GM12878 (cell line): ENCODE measurements around the gene GUCY1B1. TPM values are rescaled to one million over a fixed set of nuclear protein-coding genes. Genes with fewer than 3 reads are reported as not detected.

ENCODE experiments used
- ATAC-seq: fragments of 200-7000 bp; cut with Tn5 transposase; 3 replicates; pipeline ENCODE4 v1.9.1; 2020; ENCODE audit warnings: mild to moderate bottlenecking, moderate library complexity
- BruUV-seq: library from RNA; stranded (reverse); fragments of 400-500 nt; replicated peaks from 2 replicates; lab custom pipeline; 2021; lab: Mats Ljungman, UMichigan
- CTCF ChIA-PET: fragments of 300-600 bp; sonication (Branson Sonifier 250); formaldehyde crosslinking; extraction: SDS; loops from one replicate; lab custom pipeline; 2021; ENCODE audit warnings: inconsistent platforms; lab: Yijun Ruan, JAX
- POLR2A ChIA-PET: fragments of 350-600 bp; formaldehyde crosslinking; extraction: SDS; loops from one replicate; lab custom pipeline; 2021; ENCODE audit warnings: inconsistent platforms; lab: Charles Lee
- RAD21 ChIA-PET: fragments of 300-600 bp; sonication (Branson Sonifier 250); formaldehyde crosslinking; loops from one replicate; lab custom pipeline; 2023; ENCODE audit warnings: antibody characterized with exemption; ENCODE audit not compliant: unreplicated experiment; lab: Charles Lee
- SMC1A ChIA-PET: fragments of 300-600 bp; sonication (Branson Sonifier 250); formaldehyde crosslinking; loops from one replicate; lab custom pipeline; 2023; ENCODE audit not compliant: unreplicated experiment, uncharacterized antibody; lab: Charles Lee
- DNase-seq: peaks from one replicate; pipeline ENCODE4 v3.0.0-alpha.2; 2011; ENCODE audit warnings: low read depth, low spot score
- FAIRE-seq: peaks from 3 replicates; lab custom pipeline; 2011; peaks lifted over from hg19 to GRCh38; lab: Jason Lieb, UNC
- H2AFZ ChIP-seq: 2 replicates; pipeline ENCODE4 v1.6.0; 2011; ENCODE audit warnings: low read depth, low read length, control low read depth; ENCODE audit not compliant: control insufficient read depth
- H3K27ac ChIP-seq: 2 replicates; pipeline ENCODE4 v1.5.1; 2011; ENCODE audit warnings: control low read depth; ENCODE audit not compliant: control insufficient read depth, insufficient read depth
- H3K27me3 ChIP-seq, 2 experiments: replicated peaks in 1 of 2; 2 replicates each; pipeline versions ENCODE4 v1.6.0 to v1.6.1; 2011; ENCODE audit warnings: low read length in 1 of 2; ENCODE audit not compliant: control insufficient read depth in 2 of 2, insufficient read depth in 2 of 2
- H3K36me3 ChIP-seq, 2 experiments: 2 replicates each; pipeline ENCODE4 v1.5.1; 2011; ENCODE audit warnings: low read length in 1 of 2; ENCODE audit not compliant: control insufficient read depth in 2 of 2, insufficient read depth in 2 of 2
- H3K4me1 ChIP-seq: 2 replicates; pipeline ENCODE4 v1.6.1; 2011; ENCODE audit warnings: mild to moderate bottlenecking, low read length, moderate library complexity, mixed read lengths; ENCODE audit not compliant: control insufficient read depth, insufficient read depth
- H3K4me2 ChIP-seq: 2 replicates; pipeline ENCODE4 v1.6.0; 2011; ENCODE audit warnings: control low read depth; ENCODE audit not compliant: control insufficient read depth, insufficient read depth
- H3K4me3 ChIP-seq: fragments of 200-600 bp; sonication (generic); 2 replicates; pipeline ENCODE4 v1.5.1; 2016
- H3K79me2 ChIP-seq: 2 replicates; pipeline ENCODE4 v1.6.0; 2011; ENCODE audit warnings: low read length; ENCODE audit not compliant: control insufficient read depth, insufficient read depth
- H3K9ac ChIP-seq: 2 replicates; pipeline ENCODE4 v1.8.0; 2011; ENCODE audit warnings: low read length, control low read depth, mixed read lengths; ENCODE audit not compliant: control insufficient read depth, insufficient read depth
- H3K9me3 ChIP-seq: replicated peaks from 3 replicates; pipeline ENCODE4 v1.5.1; 2011; ENCODE audit warnings: mild to moderate bottlenecking, low read length; ENCODE audit not compliant: control insufficient read depth, insufficient read depth
- H4K20me1 ChIP-seq: 2 replicates; pipeline ENCODE4 v1.6.0; 2011; ENCODE audit not compliant: control insufficient read depth, insufficient read depth
- BCL3 ChIP-seq: IDR thresholded peaks from 2 replicates; pipeline ENCODE4 v1.6.1; 2011; ENCODE audit warnings: borderline replicate concordance, low read depth, mild to moderate bottlenecking, moderate library complexity, low read length; ENCODE audit not compliant: insufficient read depth, poor library complexity, severe bottlenecking
- BRCA1 ChIP-seq: IDR thresholded peaks from 2 replicates; pipeline ENCODE4 v1.6.1; 2011; ENCODE audit warnings: low read depth, low read length, improper control_type of control experiment
- EP300 ChIP-seq, 2 experiments: fragments of 150-350 bp in 1 of 2; IDR thresholded peaks; 2 replicates each; pipeline ENCODE4 v1.6.1; 2011 to 2012; ENCODE audit warnings: low read depth in 2 of 2, low read length in 2 of 2, borderline replicate concordance in 1 of 2, improper control_type of control experiment in 1 of 2, inconsistent platforms in 1 of 2; ENCODE audit not compliant: control insufficient read depth in 1 of 2
- NFYB ChIP-seq: IDR thresholded peaks from 2 replicates; pipeline ENCODE4 v1.6.1; 2011; ENCODE audit warnings: low read depth, mild to moderate bottlenecking, low read length, improper control_type of control experiment, moderate library complexity; ENCODE audit not compliant: insufficient read depth
- NRF1 ChIP-seq: conservative IDR thresholded peaks from 2 replicates; pipeline ENCODE4 v1.6.1; 2011; ENCODE audit warnings: mild to moderate bottlenecking, low read depth, low read length, improper control_type of control experiment
- RUNX3 ChIP-seq: IDR thresholded peaks from 2 replicates; pipeline ENCODE4 v1.6.1; 2012; ENCODE audit warnings: low read length, inconsistent platforms
- SIN3A ChIP-seq: IDR thresholded peaks from 2 replicates; pipeline ENCODE4 v1.6.1; 2012; ENCODE audit warnings: low read depth, low read length, improper control_type of control experiment
- SPI1 ChIP-seq: IDR thresholded peaks from 2 replicates; pipeline ENCODE4 v1.6.1; 2011; ENCODE audit warnings: low read depth, mild to moderate bottlenecking, low read length, moderate library complexity, borderline replicate concordance; ENCODE audit not compliant: insufficient read depth
- TBL1XR1 ChIP-seq: IDR thresholded peaks from 2 replicates; pipeline ENCODE4 v1.6.1; 2012; ENCODE audit warnings: low read depth, low read length, improper control_type of control experiment
- WGBS: methylation state at CpG from one replicate; pipeline ENCODE4 v1.1.6; 2016; ENCODE audit warnings: low lambda C conversion rate; ENCODE audit not compliant: insufficient replicate concordance, insufficient coverage; ENCODE audit errors: missing lambda C conversion rate; 5-methylcytosine and 5-hydroxymethylcytosine counted together
- in situ Hi-C: fragments of 300-500 bp; cut with MboI; formaldehyde crosslinking; loops from 9 replicates; pipeline ENCODE4 v1.14.3; 2018; ENCODE audit warnings: mixed read lengths
- intact Hi-C: fragments of 100-400 bp; cut with micrococcal nuclease; formaldehyde crosslinking; loops from one replicate; pipeline ENCODE4 v1.14.2; 2022; ENCODE audit not compliant: unreplicated experiment
- polyA plus RNA-seq, 11 experiments: library from polyadenylated mRNA; depleted of rRNA in 4 of 11; unstranded in 6 of 11; stranded (reverse) in 5 of 11; fragments of >200 nt; fragmentation: Nextera tagmentation in 4 of 11; fragmentation: Illumina TruSeq in 1 of 11; extraction: Ambion mirVana in 4 of 11; extraction: Trizol in 1 of 11; gene quantifications; 1 replicate in 1 of 11; 2 replicates in 10 of 11; pipeline versions ENCODE4 v1.2.1 to v1.2.3, GENCODE V29; 2011 to 2016; ENCODE audit warnings: inconsistent platforms in 2 of 11, missing spikeins in 2 of 11, low read depth in 1 of 11
- total RNA-seq, 4 experiments: library from RNA; depleted of rRNA in 3 of 4; stranded (reverse); fragments of >200 nt in 3 of 4; fragmentation: Illumina TruSeq in 1 of 4; extraction: Trizol in 1 of 4; gene quantifications; 2 replicates each; pipeline versions ENCODE4 v1.2.1 to v1.2.3, GENCODE V29; 2013 to 2021
- TF ChIP-seq, protein P1 (sequence below): IDR thresholded peaks from 2 replicates; pipeline ENCODE4 v1.6.1; 2012; ENCODE audit warnings: mild to moderate bottlenecking, low read depth, low read length

The GUCY1B1 gene
- total and polyA plus RNA-seq, 10 of the 15 experiments (the other 5 are each of a cell fraction or from before 2014, with no cell fraction given), result 0.60 to 38.5 (median 1.4) TPM

DNA sequence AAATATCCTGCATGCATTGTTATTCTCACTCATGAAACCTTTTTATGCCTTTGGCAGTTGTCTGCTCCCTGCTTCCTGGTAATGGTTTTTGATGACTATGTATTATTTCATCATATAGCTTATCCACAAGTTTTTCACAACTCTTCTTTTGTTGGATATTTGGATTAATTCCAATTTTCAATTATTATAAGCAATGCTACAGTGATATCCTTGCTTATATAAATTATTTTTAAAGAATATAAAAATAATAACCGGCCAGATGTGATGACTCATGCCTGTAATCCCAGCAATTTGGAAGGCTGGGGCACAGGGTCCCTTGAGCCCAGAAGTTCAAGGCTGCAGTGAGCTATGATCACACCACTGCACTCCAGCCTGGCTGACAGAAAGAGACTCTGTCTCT, 60.2 kb downstream of the GUCY1B1 start:
- ATAC-seq (no peak), DNase-seq (no peak)
- Histone ChIP-seq H3K4me3 (no peak overlapping the region), H3K4me2 (no peak overlapping the region), H3K27me3 (no peaks in the 10 kb centered on the region), H3K4me1 (no peaks in the 10 kb centered on the region), H3K36me3 (no peaks in the 10 kb centered on the region), H3K9me3 (no peaks in the 10 kb centered on the region), H3K27ac (no peak overlapping the region)
- WGBS, result 45% methylated on average over 1 of the region's 1 CpG
- no TSS peak for BruUV-seq
- SMC1A ChIA-PET, result interaction anchor here (1.3 to 4.4 kb wide), 2 partner anchors 30 to 134 kb away, joined by 4 to 19 read pairs; partner anchors contain the start of gene CTSO
- TF ChIP-seq RUNX3 (no peak), SPI1 (no peak), NFYB (no peak), TBL1XR1 (no peak)
- TF ChIP-seq, all 136 proteins: peak for 0
- ChIA-PET RAD21 (no interaction called here), CTCF (interaction anchor here (1.0 to 1.5 kb wide), 2 partner anchors 9 to 132 kb away, joined by 3 to 4 read pairs; no protein-coding TSS in a partner anchor), POLR2A (no interaction called here)
- H3K79me2 ChIP-seq, result no peaks in the 10 kb centered on the region
- no peak overlapping the region for H3K9ac ChIP-seq
- H4K20me1 ChIP-seq, result no peaks in the 10 kb centered on the region
- FAIRE-seq, result no peak
- in situ Hi-C loops, result loop anchor here (25.0 kb wide), 1 partner anchor 1143 kb away; the partner anchor contains the start of gene PDGFC
- no peak overlapping the region for H2AFZ ChIP-seq
- intact Hi-C loops, result no loop called here

DNA sequence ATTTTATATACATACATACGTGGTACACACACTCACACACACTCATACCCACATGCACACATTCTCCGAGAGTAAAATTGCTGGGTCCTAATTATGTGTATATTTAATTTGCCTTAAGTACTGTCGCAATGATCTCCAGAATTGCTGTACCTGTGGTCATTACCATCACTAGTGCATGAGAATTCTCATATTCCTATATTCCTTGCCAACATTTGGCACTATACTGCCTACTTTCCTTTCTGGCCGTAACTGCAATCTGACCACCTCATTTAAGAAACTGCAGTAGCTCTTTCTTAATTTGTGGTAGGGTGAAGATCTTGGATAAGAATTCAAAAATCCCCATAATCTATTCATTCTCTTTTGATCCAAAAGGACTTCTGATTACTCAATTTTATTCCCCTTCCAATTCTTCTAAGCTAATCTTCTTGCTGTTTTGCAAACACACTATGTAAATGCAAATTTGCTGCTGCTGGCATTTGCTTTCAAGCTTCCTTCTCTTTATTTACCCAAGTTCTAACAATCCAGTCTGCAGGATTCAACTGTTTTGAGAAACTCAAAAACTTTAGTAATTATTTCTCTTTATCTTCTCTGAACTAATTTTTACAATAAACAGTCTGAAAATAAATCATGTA, 62.2 kb downstream of the GUCY1B1 start:
- SMC1A ChIA-PET, result interaction anchor here (0.8 to 4.4 kb wide), 4 partner anchors 11 to 132 kb away, joined by 3 to 19 read pairs (median 4); partner anchors contain the start of gene CTSO
- Histone ChIP-seq H3K27me3 (no peaks in the 10 kb centered on the region), H2AFZ (no peak overlapping the region), H3K9ac (no peak overlapping the region), H3K9me3 (no peaks in the 10 kb centered on the region), H3K4me1 (no peaks in the 10 kb centered on the region), H3K27ac (no peak overlapping the region), H3K79me2 (no peaks in the 10 kb centered on the region), H3K4me2 (no peak overlapping the region), H4K20me1 (no peaks in the 10 kb centered on the region), H3K4me3 (no peak overlapping the region), H3K36me3 (no peaks in the 10 kb centered on the region)
- intact Hi-C loops, result no loop called here
- RAD21 ChIA-PET, result interaction anchor here (1.1 kb wide), 1 partner anchor 132 kb away, joined by 3 read pairs; the partner anchor contains the start of gene CTSO
- in situ Hi-C loops, result loop anchor here (25.0 kb wide), 1 partner anchor 1141 kb away; the partner anchor contains the start of gene PDGFC
- DNase-seq, result no peak
- WGBS, result 56% methylated on average over 4 of the region's 4 CpGs
- BruUV-seq, result no TSS peak
- FAIRE-seq, result no peak
- CTCF ChIA-PET, result interaction anchor here (0.7 to 1.1 kb wide), 3 partner anchors 11 to 132 kb away, joined by 3 to 4 read pairs (median 3); no protein-coding TSS in a partner anchor
- POLR2A ChIA-PET, result no interaction called here
- no peak for ATAC-seq
- TF ChIP-seq SPI1 (no peak), EP300 (IDR thresholded peaks at IDR 0.05; ENCODE audit: borderline replicate concordance in 1 of 2, control insufficient read depth in 1 of 2, low read depth in 2 of 2, low read length in 2 of 2) (no peak), BRCA1 (no peak), SIN3A (no peak), NRF1 (no peak), BCL3 (no peak)
- TF ChIP-seq, protein P1, sequence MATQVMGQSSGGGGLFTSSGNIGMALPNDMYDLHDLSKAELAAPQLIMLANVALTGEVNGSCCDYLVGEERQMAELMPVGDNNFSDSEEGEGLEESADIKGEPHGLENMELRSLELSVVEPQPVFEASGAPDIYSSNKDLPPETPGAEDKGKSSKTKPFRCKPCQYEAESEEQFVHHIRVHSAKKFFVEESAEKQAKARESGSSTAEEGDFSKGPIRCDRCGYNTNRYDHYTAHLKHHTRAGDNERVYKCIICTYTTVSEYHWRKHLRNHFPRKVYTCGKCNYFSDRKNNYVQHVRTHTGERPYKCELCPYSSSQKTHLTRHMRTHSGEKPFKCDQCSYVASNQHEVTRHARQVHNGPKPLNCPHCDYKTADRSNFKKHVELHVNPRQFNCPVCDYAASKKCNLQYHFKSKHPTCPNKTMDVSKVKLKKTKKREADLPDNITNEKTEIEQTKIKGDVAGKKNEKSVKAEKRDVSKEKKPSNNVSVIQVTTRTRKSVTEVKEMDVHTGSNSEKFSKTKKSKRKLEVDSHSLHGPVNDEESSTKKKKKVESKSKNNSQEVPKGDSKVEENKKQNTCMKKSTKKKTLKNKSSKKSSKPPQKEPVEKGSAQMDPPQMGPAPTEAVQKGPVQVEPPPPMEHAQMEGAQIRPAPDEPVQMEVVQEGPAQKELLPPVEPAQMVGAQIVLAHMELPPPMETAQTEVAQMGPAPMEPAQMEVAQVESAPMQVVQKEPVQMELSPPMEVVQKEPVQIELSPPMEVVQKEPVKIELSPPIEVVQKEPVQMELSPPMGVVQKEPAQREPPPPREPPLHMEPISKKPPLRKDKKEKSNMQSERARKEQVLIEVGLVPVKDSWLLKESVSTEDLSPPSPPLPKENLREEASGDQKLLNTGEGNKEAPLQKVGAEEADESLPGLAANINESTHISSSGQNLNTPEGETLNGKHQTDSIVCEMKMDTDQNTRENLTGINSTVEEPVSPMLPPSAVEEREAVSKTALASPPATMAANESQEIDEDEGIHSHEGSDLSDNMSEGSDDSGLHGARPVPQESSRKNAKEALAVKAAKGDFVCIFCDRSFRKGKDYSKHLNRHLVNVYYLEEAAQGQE, result no peak
